GM19467 (cell line): Measurements from ENCODE around the gene DNAJA4.

ENCODE experiments used
- ATAC-seq: cut with Tn5 transposase; IDR thresholded peaks from one replicate; pipeline ENCODE4 v1.9.1; 2021; ENCODE audit warnings: mild to moderate bottlenecking, moderate library complexity; ENCODE audit not compliant: unreplicated experiment

Gene DNAJA4

DNA sequence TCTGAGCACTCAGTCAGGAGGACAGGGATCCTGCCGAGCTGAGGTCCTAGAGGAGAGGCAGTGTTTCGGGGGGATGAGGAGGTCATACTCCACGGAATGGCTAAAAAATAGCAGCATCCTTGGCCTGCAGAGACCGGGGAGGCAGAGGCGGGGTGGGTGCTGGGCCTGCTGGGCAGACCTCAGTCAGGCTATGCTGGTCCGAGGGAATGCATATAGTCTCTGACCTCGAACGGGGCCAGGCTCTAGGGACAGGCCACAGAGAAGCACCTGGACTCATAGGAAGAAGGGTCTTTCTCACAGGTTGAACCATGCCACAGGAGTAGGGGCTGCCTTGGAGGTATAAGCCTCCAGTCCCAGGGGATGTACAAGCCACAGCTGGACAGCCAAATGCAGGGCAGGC lies 49.0 kb downstream of the DNAJA4 start:
- no peak for ATAC-seq

DNA sequence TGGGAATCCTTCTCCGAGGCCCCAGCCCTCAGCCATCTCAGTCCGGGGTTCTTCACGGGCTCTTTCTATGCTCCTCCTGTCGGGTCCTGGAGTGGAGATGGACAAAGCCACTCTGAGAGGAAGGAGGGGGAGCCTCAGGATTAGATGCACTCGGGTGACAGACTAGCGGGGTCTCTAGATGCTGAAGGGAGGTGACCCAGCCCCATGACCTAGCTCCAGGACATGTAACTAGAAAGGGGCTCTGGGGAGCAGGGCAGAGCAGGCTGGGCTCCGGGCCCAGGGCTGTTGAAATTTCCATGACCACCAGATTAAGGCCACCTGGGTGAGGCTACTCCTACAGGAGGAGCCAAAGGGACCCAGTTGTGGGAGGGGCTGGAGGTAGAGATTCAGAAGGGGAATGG lies 49.8 kb downstream of the DNAJA4 start:
- no peak for ATAC-seq

DNA sequence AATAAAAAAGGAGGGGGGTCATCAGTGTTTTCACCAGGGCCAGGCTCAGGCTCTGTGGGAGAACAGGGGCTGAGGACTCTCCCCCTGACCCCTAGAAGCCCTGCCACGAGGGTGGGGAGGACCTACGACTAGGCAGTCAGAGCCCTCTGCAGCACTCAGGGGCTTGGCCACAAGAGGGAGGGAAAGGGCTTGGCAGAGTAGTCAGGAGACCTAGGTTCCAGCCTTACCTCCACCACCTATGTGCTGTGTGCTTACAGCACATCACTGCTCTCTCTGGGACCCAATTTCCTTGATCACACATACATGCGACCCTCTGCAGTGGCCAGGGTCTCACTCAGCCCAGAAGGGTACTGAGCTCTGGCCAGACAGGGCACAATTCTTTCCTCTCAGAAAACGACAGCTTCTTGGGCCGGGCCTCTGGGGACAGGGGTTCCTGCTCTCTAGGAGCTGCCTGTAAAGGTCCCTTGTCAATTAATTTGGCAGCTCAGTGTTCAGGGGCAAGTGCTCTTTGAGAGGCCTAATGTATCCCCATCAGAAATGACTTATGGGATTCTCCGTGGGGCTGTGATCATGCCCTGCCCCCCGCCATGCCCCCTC lies 51.4 kb downstream of the DNAJA4 start:
- ATAC-seq: no peak

- no peak for ATAC-seq
These were observed 52.1 kb downstream of the DNAJA4 start for GRCh38 chr15:78316283-78317083.

GRCh38 chr15:78317145-78317836 lies 52.9 kb downstream of the DNAJA4 start:
- no peak for ATAC-seq

GRCh38 chr15:78319588-78319987 lies 55.2 kb downstream of the DNAJA4 start:
- no peak for ATAC-seq

DNA sequence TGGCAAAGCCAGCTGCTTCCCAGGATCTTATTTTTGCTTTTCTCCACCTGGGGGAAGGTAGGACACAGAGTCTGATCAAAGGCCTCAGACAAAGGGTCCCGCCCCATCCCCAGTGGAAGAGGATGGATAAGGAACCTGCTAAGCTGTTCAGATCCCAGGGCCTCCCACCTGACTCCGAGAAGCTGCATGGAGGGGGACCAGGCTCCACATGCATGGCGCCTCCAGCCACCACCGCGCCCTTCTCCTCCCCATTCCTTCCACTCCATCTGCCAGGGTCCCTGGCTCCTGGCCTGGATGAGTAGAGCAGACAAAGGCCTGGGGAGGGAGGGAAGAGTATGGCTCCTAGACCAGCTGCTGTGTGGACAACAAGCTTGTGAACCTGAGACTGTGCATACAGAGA lies 55.8 kb downstream of the DNAJA4 start:
- no peak for ATAC-seq

DNA sequence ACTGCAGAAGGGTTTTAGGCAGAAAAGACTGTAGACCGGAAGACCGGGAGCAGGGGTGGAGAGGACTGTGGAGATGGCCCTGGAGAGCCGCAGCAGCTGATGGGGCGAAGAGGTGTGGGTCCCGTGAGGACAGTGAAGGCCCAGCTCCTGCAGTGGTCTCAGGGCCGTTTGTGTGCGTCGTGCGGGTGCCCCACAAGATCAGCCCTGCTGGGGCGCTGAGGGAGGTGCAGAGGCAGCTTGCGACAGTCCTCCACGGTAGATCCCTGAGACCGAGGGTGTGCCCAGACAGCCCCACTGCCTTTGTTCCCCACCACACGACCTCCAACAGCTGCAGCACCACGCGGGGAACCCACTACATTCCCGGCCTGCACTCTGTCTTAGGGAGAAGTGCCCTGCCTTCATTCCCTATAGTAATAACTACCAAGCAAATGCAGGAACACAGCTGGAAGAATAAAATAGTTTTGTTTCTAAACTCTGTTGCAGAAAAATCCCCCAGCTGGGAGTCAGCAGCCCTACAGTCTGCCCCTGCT lies 56.7 kb downstream of the DNAJA4 start:
- no peak for ATAC-seq

DNA sequence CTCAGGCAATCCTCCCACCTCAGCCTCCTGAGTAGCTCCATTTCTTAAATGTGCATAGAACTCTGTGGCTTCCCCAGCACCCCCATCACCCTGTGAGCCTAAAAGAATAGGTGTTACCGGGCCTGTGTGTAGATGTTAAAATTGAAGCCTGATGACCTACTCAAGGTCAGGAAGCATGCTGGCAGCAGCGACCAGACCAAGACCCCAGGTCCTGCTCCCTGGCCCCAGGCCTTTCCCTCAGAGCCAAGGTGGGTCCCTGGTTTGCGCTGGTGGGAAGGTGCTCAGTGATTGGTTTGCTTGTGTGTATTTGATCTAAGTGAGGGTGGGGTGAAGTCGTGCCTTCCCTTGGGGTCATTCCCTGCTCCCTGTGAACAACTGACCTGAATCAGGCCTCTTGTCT lies 57.4 kb downstream of the DNAJA4 start:
- no peak for ATAC-seq

DNA sequence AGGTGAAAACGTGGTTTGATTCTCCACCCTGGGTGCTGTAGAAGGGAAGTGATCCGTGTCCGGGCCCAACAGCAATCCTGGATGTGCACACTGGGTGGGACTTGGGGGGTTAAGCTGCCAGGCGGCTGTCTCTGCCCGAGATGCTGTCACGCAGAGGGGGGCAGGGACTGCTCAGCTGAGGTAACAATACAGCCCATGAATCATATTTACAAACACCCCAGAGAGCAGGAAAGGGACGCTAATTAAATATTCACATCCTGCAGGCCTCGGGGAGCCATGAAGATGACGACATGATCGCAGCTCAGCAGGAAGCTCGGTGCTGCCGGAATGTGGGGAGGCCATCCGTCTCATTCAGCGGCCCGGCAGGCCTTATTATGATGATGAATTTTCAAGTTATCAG lies 57.9 kb downstream of the DNAJA4 start:
- no peak for ATAC-seq

GRCh38 chr15:78322724-78323521 lies 58.6 kb downstream of the DNAJA4 start:
- no peak for ATAC-seq

GRCh38 chr15:78323693-78324092 lies 59.3 kb downstream of the DNAJA4 start:
- ATAC-seq: no peak

DNA sequence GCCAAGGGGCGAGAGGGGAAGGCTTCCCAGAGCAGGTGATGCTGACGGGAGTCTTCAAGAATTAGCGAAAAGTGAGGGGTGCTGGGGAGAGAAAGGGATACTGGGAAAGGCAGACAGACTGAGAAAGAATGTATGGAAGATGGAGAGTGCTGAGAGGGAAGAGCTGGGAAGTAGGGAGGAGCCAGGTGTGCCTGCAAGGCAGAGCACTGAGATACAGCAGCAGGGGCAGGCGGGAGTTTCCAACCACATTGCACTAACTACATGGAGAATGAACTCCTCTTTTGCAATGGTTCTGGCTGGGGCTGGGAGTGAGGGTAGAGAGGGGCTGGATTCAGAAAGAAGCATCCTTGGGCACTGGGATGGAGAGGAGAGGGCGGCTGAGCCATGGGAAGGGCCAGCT lies 59.8 kb downstream of the DNAJA4 start:
- ATAC-seq: no peak

DNA sequence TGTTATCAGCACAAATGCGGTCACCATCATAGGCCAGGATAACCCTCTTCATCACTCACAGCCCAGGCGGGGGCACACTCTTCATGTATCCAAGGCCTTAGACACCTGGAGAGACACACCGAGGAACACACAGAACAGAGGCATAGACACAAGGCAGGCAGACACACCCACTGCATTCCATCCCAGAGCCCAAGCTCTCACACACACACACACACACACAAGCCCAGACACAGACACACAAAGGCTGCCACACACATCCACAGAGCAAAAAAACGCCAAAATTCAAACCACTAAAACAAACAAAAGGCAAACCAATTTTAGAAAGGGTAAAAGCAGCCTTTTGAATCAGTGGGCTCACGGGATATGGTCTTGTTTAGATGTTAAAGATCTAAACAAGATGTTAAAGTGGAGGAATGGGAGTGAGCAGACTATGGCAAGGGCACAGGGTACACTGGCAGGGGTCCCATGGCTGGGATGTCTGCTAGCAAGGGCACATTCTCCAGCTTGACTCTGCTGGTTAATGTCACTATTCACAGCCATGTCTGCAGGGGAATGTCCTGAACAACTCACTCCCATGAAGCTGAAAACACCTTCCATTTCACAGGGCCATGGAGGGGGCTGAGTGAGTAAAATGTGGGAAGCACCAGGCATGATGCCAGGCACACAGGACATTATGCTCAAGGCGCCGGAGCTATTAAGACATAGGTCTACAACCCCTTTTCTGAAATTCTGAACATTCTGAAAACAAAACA lies 60.9 kb downstream of the DNAJA4 start:
- ATAC-seq: no peak

DNA sequence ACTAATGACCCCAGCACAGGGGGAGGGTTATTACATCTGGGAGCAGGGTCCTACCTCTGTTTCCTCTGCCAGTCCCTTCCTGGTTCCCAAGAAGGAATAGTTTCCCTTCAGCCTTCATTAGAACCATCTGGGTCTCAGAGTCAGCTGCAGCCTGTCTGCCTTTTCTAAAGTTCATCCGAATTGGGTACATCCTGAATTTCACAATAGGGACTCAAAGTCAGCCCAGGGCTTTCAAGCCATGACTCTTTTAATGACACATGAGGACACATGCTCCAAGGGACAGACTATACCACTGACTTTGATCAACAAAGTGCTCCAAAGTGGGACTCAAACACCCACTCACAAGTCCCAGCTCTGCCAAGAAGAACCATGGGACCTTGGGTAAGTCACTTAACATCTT lies 63.1 kb downstream of the DNAJA4 start:
- no peak for ATAC-seq

GRCh38 chr15:78329625-78330024 lies 65.3 kb downstream of the DNAJA4 start:
- ATAC-seq: no peak
